Hepatocyte (in vitro differentiated cells): ENCODE results near the gene DBX1.

Source experiments
- EZH2 ChIP-seq: fragments of 200-600 bp; sonication (generic); IDR thresholded peaks from 2 replicates; pipeline ENCODE4 v1.6.1; 2016; ENCODE audit warnings: antibody characterized with exemption, mild to moderate bottlenecking, borderline replicate concordance
- TF ChIP-seq, protein P1 (sequence below): fragments of 200-600 bp; sonication (generic); IDR thresholded peaks from 2 replicates; pipeline ENCODE4 v1.5.1; 2016; ENCODE audit warnings: antibody characterized with exemption, mild to moderate bottlenecking; ENCODE audit not compliant: poor library complexity

GRCh38 chr11:20193307-20193706, 33.0 kb upstream of the DBX1 start:
- TF ChIP-seq, protein P1, sequence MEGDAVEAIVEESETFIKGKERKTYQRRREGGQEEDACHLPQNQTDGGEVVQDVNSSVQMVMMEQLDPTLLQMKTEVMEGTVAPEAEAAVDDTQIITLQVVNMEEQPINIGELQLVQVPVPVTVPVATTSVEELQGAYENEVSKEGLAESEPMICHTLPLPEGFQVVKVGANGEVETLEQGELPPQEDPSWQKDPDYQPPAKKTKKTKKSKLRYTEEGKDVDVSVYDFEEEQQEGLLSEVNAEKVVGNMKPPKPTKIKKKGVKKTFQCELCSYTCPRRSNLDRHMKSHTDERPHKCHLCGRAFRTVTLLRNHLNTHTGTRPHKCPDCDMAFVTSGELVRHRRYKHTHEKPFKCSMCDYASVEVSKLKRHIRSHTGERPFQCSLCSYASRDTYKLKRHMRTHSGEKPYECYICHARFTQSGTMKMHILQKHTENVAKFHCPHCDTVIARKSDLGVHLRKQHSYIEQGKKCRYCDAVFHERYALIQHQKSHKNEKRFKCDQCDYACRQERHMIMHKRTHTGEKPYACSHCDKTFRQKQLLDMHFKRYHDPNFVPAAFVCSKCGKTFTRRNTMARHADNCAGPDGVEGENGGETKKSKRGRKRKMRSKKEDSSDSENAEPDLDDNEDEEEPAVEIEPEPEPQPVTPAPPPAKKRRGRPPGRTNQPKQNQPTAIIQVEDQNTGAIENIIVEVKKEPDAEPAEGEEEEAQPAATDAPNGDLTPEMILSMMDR, result no peak
- no peak for TF ChIP-seq EZH2
